K562 (cell line): ENCODE measurements around the gene RTL1. TPM values are rescaled to one million over a fixed set of nuclear protein-coding genes. Genes with fewer than 3 reads are reported as not detected.

Experiments used
- ATAC-seq: fragments of 200-7000 bp; cut with Tn5 transposase; 3 replicates; pipeline ENCODE4 v1.9.1; 2020; ENCODE audit warnings: moderate library complexity
- BruUV-seq: library from RNA; stranded (reverse); fragments of 400-500 nt; replicated peaks from 2 replicates; lab custom pipeline; 2021; lab: Mats Ljungman, UMichigan
- CTCF ChIA-PET: fragments of 300-600 bp; formaldehyde crosslinking; extraction: SDS; loops from one replicate; lab custom pipeline; 2021; ENCODE audit warnings: low intra/inter-chr PET ratio; lab: Yijun Ruan, JAX
- POLR2A ChIA-PET: fragments of 300-600, 350-650 bp; sonication (Branson Sonifier 250); formaldehyde crosslinking; extraction: SDS; loops from one replicate; lab custom pipeline; 2021; ENCODE audit warnings: antibody characterized with exemption, inconsistent platforms; lab: Yijun Ruan, JAX
- DNase-seq, 4 experiments: peaks; one replicate each; pipeline versions ENCODE4 v3.0.0 to v3.0.0-alpha.2; 2011 to 2018; ENCODE audit warnings: low spot score in 3 of 4, mixed read lengths in 3 of 4; ENCODE audit errors: extremely low read depth in 1 of 4
- FAIRE-seq: peaks from 2 replicates; lab custom pipeline; 2011; peaks lifted over from hg19 to GRCh38; lab: Jason Lieb, UNC
- H2AFZ ChIP-seq: 2 replicates; pipeline ENCODE4 v1.6.0; 2011; ENCODE audit warnings: low read depth, low read length, control low read depth, inconsistent platforms
- H3K27ac ChIP-seq: fragments of 200-600 bp; 3 replicates; pipeline ENCODE4 v1.8.0; 2011; ENCODE audit warnings: low read depth, mild to moderate bottlenecking, control low read depth, inconsistent platforms, low read length, moderate library complexity, mixed read lengths; ENCODE audit errors: extremely low read depth
- H3K27me3 ChIP-seq, 2 experiments: fragments of 300-600 bp in 1 of 2; 2 replicates in 1 of 2; 3 replicates in 1 of 2; pipeline versions ENCODE4 v1.6.0 to v1.8.0; 2011; ENCODE audit warnings: inconsistent platforms in 2 of 2, low read length in 2 of 2, mild to moderate bottlenecking in 1 of 2, mixed read lengths in 1 of 2, moderate library complexity in 1 of 2; ENCODE audit not compliant: control insufficient read depth in 2 of 2, insufficient read depth in 2 of 2
- H3K36me3 ChIP-seq: fragments of 300-600 bp; 3 replicates; pipeline ENCODE4 v1.8.0; 2011; ENCODE audit warnings: mild to moderate bottlenecking, low read length, inconsistent platforms; ENCODE audit not compliant: control insufficient read depth, insufficient read depth
- H3K4me1 ChIP-seq, 2 experiments: fragments of 200-600 bp in 1 of 2; replicated peaks in 1 of 2; 2 replicates in 1 of 2; 3 replicates in 1 of 2; pipeline versions ENCODE4 v1.5.1 to v1.8.0; 2011; ENCODE audit warnings: inconsistent platforms in 2 of 2, low read length in 2 of 2, mild to moderate bottlenecking in 1 of 2, mixed read lengths in 1 of 2, moderate library complexity in 1 of 2; ENCODE audit not compliant: control insufficient read depth in 2 of 2, insufficient read depth in 2 of 2
- H3K4me2 ChIP-seq: 2 replicates; pipeline ENCODE4 v1.6.1; 2011; ENCODE audit warnings: low read length, control low read depth, inconsistent platforms, mixed read lengths; ENCODE audit not compliant: insufficient read depth
- H3K4me3 ChIP-seq: fragments of 200-600 bp; sonication (generic), shearing (Covaris generic); 2 replicates; pipeline ENCODE4 v1.5.1; 2016; ENCODE audit warnings: control low read depth, inconsistent platforms
- H3K79me2 ChIP-seq: fragments of 200-600 bp; 3 replicates; pipeline ENCODE4 v1.8.0; 2011; ENCODE audit warnings: low read length, inconsistent platforms; ENCODE audit not compliant: control insufficient read depth, insufficient read depth
- H3K9ac ChIP-seq, 2 experiments: 2 replicates each; pipeline versions ENCODE4 v1.6.0 to v1.6.1; 2011; ENCODE audit warnings: low read depth in 2 of 2, low read length in 2 of 2, control low read depth in 1 of 2, inconsistent platforms in 1 of 2, mild to moderate bottlenecking in 1 of 2, mixed read lengths in 1 of 2; ENCODE audit not compliant: insufficient read depth in 1 of 2
- H3K9me1 ChIP-seq: one replicate; pipeline ENCODE4 v1.6.0; 2011; ENCODE audit warnings: inconsistent platforms, mild to moderate bottlenecking, low read length, moderate library complexity; ENCODE audit not compliant: control insufficient read depth, insufficient read depth
- H3K9me3 ChIP-seq: replicated peaks from 2 replicates; pipeline ENCODE4 v1.5.1; 2011; ENCODE audit warnings: low read depth, low read length, inconsistent platforms; ENCODE audit not compliant: control insufficient read depth, insufficient read depth
- H4K20me1 ChIP-seq: replicated peaks from 2 replicates; pipeline ENCODE4 v1.6.1; 2011; ENCODE audit warnings: low read length, inconsistent platforms, mixed read lengths; ENCODE audit not compliant: control insufficient read depth, insufficient read depth
- KDM5B ChIP-seq: fragments of 200-600 bp; sonication (generic); IDR thresholded peaks from 2 replicates; pipeline ENCODE4 v1.6.1; 2012; ENCODE audit warnings: low read depth, mild to moderate bottlenecking, moderate library complexity, low read length, control low read depth, inconsistent platforms; ENCODE audit not compliant: insufficient replicate concordance
- WGBS: fragments of 100-300 bp; shearing (Covaris generic); methylation state at CpG from one replicate; pipeline ENCODE4 v1.1.6; 2016; ENCODE audit warnings: low coverage, mixed read lengths; ENCODE audit not compliant: insufficient coverage; ENCODE audit errors: missing lambda C conversion rate; 5-methylcytosine and 5-hydroxymethylcytosine counted together
- in situ Hi-C: fragments of 300-500 bp; cut with MboI; formaldehyde crosslinking; loops from 4 replicates; pipeline ENCODE4 v1.15.0; 2018; ENCODE audit warnings: inconsistent platforms, mixed read lengths
- intact Hi-C: fragments of 100-400 bp; cut with micrococcal nuclease; formaldehyde crosslinking; loops from 2 replicates; pipeline ENCODE4 v1.14.2; 2022
- polyA plus RNA-seq, 8 experiments: library from polyadenylated mRNA; depleted of rRNA in 4 of 8; stranded (reverse) in 5 of 8; unstranded in 3 of 8; fragments of >200 nt; fragmentation: Nextera tagmentation in 2 of 8; fragmentation: Illumina TruSeq in 1 of 8; extraction: Ambion mirVana in 2 of 8; extraction: Trizol in 1 of 8; gene quantifications; 2 replicates each; pipeline versions ENCODE4 v1.2.1 to v1.2.3, GENCODE V29; 2011 to 2014; ENCODE audit warnings: inconsistent platforms in 1 of 8, missing spikeins in 1 of 8
- total RNA-seq, 7 experiments: library from RNA; depleted of rRNA in 6 of 7; stranded (reverse); fragments of >200 nt in 6 of 7; fragmentation: Illumina TruSeq in 2 of 7; extraction: Trizol in 2 of 7; gene quantifications; 2 replicates each; pipeline versions ENCODE4 v1.2.1 to v1.2.3, GENCODE V29; 2011 to 2021; ENCODE audit warnings: low replicate concordance in 1 of 7
- TF ChIP-seq, protein P1 (sequence below): fragments of 450-650 bp; IDR thresholded peaks from 2 replicates; pipeline ENCODE4 v1.6.1; 2014; ENCODE audit warnings: low read depth, mild to moderate bottlenecking, moderate library complexity, borderline replicate concordance
- TF ChIP-seq, protein P2 (sequence below): fragments of 450-650 bp; IDR thresholded peaks from 2 replicates; pipeline ENCODE4 v1.6.1; 2016; ENCODE audit warnings: missing biosample characterization, missing genetic modification characterization
- TF ChIP-seq, protein P3 (sequence below): fragments of 250-450 bp; sonication (Bioruptor Pico); IDR thresholded peaks from 2 replicates; pipeline ENCODE4 v1.4.0; 2020; ENCODE audit warnings: mild to moderate bottlenecking, moderate library complexity

Gene RTL1
- total and polyA plus RNA-seq, 9 of the 15 experiments (the other 6 are each of a cell fraction or from before 2014, with no cell fraction given) = not detected

GRCh38 chr14:100857923-100858837 lies 45.3 kb downstream of the RTL1 start:
- Histone ChIP-seq H3K36me3 (no peaks in the 10 kb centered on the region), H3K27me3 (no peaks in the 10 kb centered on the region), H3K4me3 (no peak overlapping the region), H3K9ac (no peak overlapping the region), H3K27ac (no peak overlapping the region), H3K4me1 (peaks cover 0 to 15% of the 10 kb centered on the region in 2 experiments; a peak in 2 of 5 replicates), H3K9me3 (no peaks in the 10 kb centered on the region), H3K9me1 (no peaks in the 10 kb centered on the region), H4K20me1 (no peaks in the 10 kb centered on the region), H3K79me2 (no peaks in the 10 kb centered on the region), H3K4me2 (no peak overlapping the region), H2AFZ (no peak overlapping the region)
- no TSS peak for BruUV-seq
- POLR2A ChIA-PET = no interaction called here
- in situ Hi-C loops = no loop called here
- FAIRE-seq (no peak), ATAC-seq (no peak), DNase-seq (no peak)
- CTCF ChIA-PET = no interaction called here
- intact Hi-C loops = no loop called here
- WGBS = 41% methylated on average over 9 of the region's 17 CpGs
- TF ChIP-seq, protein P1, sequence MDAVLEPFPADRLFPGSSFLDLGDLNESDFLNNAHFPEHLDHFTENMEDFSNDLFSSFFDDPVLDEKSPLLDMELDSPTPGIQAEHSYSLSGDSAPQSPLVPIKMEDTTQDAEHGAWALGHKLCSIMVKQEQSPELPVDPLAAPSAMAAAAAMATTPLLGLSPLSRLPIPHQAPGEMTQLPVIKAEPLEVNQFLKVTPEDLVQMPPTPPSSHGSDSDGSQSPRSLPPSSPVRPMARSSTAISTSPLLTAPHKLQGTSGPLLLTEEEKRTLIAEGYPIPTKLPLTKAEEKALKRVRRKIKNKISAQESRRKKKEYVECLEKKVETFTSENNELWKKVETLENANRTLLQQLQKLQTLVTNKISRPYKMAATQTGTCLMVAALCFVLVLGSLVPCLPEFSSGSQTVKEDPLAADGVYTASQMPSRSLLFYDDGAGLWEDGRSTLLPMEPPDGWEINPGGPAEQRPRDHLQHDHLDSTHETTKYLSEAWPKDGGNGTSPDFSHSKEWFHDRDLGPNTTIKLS = no peak
- TF ChIP-seq KDM5B = no peak
- TF ChIP-seq, protein P2, sequence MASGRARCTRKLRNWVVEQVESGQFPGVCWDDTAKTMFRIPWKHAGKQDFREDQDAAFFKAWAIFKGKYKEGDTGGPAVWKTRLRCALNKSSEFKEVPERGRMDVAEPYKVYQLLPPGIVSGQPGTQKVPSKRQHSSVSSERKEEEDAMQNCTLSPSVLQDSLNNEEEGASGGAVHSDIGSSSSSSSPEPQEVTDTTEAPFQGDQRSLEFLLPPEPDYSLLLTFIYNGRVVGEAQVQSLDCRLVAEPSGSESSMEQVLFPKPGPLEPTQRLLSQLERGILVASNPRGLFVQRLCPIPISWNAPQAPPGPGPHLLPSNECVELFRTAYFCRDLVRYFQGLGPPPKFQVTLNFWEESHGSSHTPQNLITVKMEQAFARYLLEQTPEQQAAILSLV (tag) = no peak
- TF ChIP-seq, protein P3, sequence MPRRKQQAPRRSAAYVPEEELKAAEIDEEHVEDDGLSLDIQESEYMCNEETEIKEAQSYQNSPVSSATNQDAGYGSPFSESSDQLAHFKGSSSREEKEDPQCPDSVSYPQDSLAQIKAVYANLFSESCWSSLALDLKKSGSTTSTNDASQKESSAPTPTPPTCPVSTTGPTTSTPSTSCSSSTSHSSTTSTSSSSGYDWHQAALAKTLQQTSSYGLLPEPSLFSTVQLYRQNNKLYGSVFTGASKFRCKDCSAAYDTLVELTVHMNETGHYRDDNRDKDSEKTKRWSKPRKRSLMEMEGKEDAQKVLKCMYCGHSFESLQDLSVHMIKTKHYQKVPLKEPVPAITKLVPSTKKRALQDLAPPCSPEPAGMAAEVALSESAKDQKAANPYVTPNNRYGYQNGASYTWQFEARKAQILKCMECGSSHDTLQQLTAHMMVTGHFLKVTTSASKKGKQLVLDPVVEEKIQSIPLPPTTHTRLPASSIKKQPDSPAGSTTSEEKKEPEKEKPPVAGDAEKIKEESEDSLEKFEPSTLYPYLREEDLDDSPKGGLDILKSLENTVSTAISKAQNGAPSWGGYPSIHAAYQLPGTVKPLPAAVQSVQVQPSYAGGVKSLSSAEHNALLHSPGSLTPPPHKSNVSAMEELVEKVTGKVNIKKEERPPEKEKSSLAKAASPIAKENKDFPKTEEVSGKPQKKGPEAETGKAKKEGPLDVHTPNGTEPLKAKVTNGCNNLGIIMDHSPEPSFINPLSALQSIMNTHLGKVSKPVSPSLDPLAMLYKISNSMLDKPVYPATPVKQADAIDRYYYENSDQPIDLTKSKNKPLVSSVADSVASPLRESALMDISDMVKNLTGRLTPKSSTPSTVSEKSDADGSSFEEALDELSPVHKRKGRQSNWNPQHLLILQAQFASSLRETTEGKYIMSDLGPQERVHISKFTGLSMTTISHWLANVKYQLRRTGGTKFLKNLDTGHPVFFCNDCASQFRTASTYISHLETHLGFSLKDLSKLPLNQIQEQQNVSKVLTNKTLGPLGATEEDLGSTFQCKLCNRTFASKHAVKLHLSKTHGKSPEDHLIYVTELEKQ (CRISPR knock-in tag) = no peak
